Ovary (tissue), 9 donors: ENCODE measurements around the gene ABCC5. TPM values are rescaled to one million over a fixed set of nuclear protein-coding genes. Genes with fewer than 3 reads are reported as not detected.

Source experiments
- DNase-seq, 5 donors: peaks; one replicate each; pipeline ENCODE4 v3.0.0-alpha.2; 2019 to 2020
- H3K27ac ChIP-seq, 2 donors: fragments of 200-600 bp; one replicate each; pipeline versions ENCODE4 v1.5.1 to v1.8.0; 2019 to 2022
- H3K27me3 ChIP-seq: fragments of 200-600 bp; one replicate; pipeline ENCODE4 v1.8.0; 2022
- H3K36me3 ChIP-seq: fragments of 200-600 bp; sonication (generic); one replicate; pipeline ENCODE4 v1.5.1; 2019
- H3K4me1 ChIP-seq: one replicate; pipeline ENCODE4 v1.8.1; 2013; ENCODE audit warnings: mild to moderate bottlenecking, moderate library complexity; ENCODE audit not compliant: insufficient read depth
- H3K4me3 ChIP-seq: fragments of 200-600 bp; sonication (generic); one replicate; pipeline ENCODE4 v1.5.1; 2017
- H3K9me3 ChIP-seq, 2 donors: fragments of 200-600 bp in 1 of 2; sonication (generic) in 1 of 2; one replicate each; pipeline versions ENCODE4 v1.5.1 to v1.8.1; 2013 to 2019; ENCODE audit warnings: mild to moderate bottlenecking in 1 of 2, moderate library complexity in 1 of 2
- EP300 ChIP-seq: sonication (generic); formaldehyde crosslinking; IDR thresholded peaks from one replicate; pipeline ENCODE4 v1.6.1; 2017; ENCODE audit warnings: antibody characterized with exemption
- POLR2A ChIP-seq: fragments of 450-650 bp; IDR thresholded peaks from one replicate; pipeline ENCODE4 v1.6.1; 2017; ENCODE audit warnings: antibody characterized with exemption, mild to moderate bottlenecking, moderate library complexity
- WGBS, 3 donors: extraction: QIAGEN DNeasy Blood & Tissue Kit in 1 of 3; methylation state at CpG; one replicate each; pipeline versions ENCODE4 v1.1.5 to v1.1.7; 2013 to 2017; 5-methylcytosine and 5-hydroxymethylcytosine counted together
- intact Hi-C, 4 donors: fragments of 100-400 bp; cut with DNase I; formaldehyde crosslinking; loops; one replicate each; pipeline versions ENCODE4 v1.11.0 to v1.15.1; 2022 to 2023
- polyA plus RNA-seq, 2 donors: library from polyadenylated mRNA; stranded (reverse); fragments of 200-250 nt in 1 of 2; fragments of 350-450 nt in 1 of 2; fragmentation: Illumina TruSeq in 1 of 2; extraction: RNeasy Lipid Tissue Mini Kit (QIAGEN cat#74804) in 1 of 2; gene quantifications; one replicate each; pipeline ENCODE4 v1.2.3, GENCODE V29; 2013 to 2014
- total RNA-seq, 7 donors: library from RNA; depleted of rRNA in 2 of 7; stranded (reverse); fragments of >200 nt in 2 of 7; fragmentation: NEBNext Ultra II Directional in 3 of 7; extraction: Animal tissue kit (Norgen Biotek cat#: 25700) in 3 of 7; gene quantifications; one replicate each; pipeline versions ENCODE4 v1.1.0 to v1.2.4, GENCODE V29; 2016 to 2023
- TF ChIP-seq, protein P1 (sequence below), 3 donors: fragments of 450-650 bp in 2 of 3; fragments of 200-600 bp in 1 of 3; IDR thresholded peaks; one replicate each; pipeline versions ENCODE4 v1.5.1 to v1.8.0; 2016 to 2022; ENCODE audit warnings: antibody characterized with exemption in 3 of 3, mild to moderate bottlenecking in 1 of 3
- donor health status: DM: no; HTN: no; CAD: no; lungs with moderate emphysema.
- donor health status: DM: no; HTN: no; CAD: no.
- donor health status: Bipolar disorder and iron deficiency.
- donor health status: DM: yes; HTN: yes; CAD: no.
- donor health status: DM: no; HTN: no; CAD: no.
- donor health status: DM: yes; HTN: yes; CAD: no.

Gene ABCC5
- total and polyA plus RNA-seq, 9 donors, result 16.3 to 29.4 (median 19.8) TPM

DNA sequence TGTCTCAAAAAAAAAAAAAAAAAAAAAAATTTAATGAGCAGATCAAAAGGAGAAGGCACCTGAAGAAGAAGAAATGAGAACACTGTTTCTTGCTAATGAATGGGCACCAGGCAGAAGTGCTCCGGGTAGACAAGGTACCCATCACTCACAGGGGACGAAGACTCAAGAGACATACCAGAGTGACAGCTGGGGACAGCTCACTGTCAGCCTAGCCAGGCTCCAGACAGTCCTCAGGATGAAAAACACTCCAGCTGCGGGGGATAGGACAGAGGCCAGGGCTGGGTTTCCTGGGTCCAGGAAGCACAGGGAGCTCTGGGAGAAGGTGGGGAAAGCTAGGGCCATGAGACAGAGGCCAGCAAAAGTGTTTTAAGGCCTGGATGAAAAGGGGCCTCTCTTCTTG lies 84.5 kb downstream of the ABCC5 start:
- H3K4me1 ChIP-seq, result no peaks in the 10 kb centered on the region
- H3K27ac ChIP-seq, result no peak overlapping the region
- DNase-seq, result no peak
- H3K9me3 ChIP-seq, result no peaks in the 10 kb centered on the region
- WGBS, 3 donors, result 88 to 94% (median 93%) methylated on average over 3 of the region's 3 CpGs
- no peaks in the 10 kb centered on the region for H3K36me3 ChIP-seq
- H3K27me3 ChIP-seq, result no peaks in the 10 kb centered on the region
- TF ChIP-seq POLR2A (no peak), EP300 (no peak)
- TF ChIP-seq, protein P1, sequence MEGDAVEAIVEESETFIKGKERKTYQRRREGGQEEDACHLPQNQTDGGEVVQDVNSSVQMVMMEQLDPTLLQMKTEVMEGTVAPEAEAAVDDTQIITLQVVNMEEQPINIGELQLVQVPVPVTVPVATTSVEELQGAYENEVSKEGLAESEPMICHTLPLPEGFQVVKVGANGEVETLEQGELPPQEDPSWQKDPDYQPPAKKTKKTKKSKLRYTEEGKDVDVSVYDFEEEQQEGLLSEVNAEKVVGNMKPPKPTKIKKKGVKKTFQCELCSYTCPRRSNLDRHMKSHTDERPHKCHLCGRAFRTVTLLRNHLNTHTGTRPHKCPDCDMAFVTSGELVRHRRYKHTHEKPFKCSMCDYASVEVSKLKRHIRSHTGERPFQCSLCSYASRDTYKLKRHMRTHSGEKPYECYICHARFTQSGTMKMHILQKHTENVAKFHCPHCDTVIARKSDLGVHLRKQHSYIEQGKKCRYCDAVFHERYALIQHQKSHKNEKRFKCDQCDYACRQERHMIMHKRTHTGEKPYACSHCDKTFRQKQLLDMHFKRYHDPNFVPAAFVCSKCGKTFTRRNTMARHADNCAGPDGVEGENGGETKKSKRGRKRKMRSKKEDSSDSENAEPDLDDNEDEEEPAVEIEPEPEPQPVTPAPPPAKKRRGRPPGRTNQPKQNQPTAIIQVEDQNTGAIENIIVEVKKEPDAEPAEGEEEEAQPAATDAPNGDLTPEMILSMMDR (IDR thresholded peaks at IDR 0.05), result no peak
- intact Hi-C loops, result no loop called here
- H3K4me3 ChIP-seq, result no peak overlapping the region

DNA sequence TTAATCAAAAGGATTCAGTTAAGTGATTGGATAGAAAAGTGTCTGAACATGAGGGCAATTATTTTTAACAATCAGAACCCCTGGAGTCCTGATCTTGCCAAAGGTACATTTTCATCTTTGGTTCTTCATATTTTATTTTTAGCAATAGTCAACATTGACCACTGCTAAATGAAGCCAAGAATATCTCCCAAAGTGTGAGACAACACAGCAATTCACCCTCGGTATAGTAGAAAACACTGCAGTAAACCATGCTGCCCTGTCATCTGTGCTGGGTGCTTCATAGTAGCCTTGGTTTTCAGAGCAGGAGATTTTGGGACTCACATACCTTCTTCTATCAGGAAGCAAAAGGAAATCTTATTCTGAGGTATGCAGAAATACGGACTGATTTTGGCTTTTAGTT lies 85.8 kb downstream of the ABCC5 start:
- no peak overlapping the region for H3K4me3 ChIP-seq
- WGBS, 3 donors, result 68 to 87% (median 78%) methylated on average over 2 of the region's 2 CpGs
- no peak for DNase-seq
- intact Hi-C loops, result no loop called here
- no peaks in the 10 kb centered on the region for H3K27me3 ChIP-seq
- H3K9me3 ChIP-seq, result no peaks in the 10 kb centered on the region
- TF ChIP-seq, protein P1 (IDR thresholded peaks at IDR 0.05), result no peak
- no peak for TF ChIP-seq EP300
- TF ChIP-seq POLR2A, result no peak
- H3K4me1 ChIP-seq, result no peaks in the 10 kb centered on the region
- no peaks in the 10 kb centered on the region for H3K36me3 ChIP-seq
- no peak overlapping the region for H3K27ac ChIP-seq

DNA sequence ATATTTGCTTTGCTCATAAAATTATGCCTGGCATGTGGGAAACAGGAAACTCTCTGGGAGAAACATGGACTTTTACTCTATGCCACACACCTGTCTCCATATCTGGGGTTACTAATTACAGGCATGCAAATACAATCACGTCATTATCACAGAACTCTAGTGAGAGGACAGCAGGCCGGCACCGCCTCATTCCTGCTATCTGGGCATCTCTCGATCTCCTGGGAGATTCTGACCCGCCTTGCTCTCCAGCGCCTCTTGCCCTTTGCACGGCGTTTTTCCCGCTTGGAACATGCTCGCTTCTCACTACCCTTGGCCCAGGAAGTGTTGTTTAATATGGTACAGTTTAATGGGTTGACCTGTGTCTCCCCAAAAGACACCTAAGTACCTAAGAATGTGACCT lies 87.6 kb downstream of the ABCC5 start:
- no peak for TF ChIP-seq POLR2A
- no peak for TF ChIP-seq EP300
- TF ChIP-seq, protein P1 (IDR thresholded peaks at IDR 0.05), result no peak
- no peaks in the 10 kb centered on the region for H3K9me3 ChIP-seq
- no peak overlapping the region for H3K27ac ChIP-seq
- H3K27me3 ChIP-seq, result no peaks in the 10 kb centered on the region
- 91 to 97% (median 94%) methylated on average over 10 of the region's 10 CpGs for WGBS, 3 donors
- intact Hi-C loops, result no loop called here
- DNase-seq, result no peak
- no peaks in the 10 kb centered on the region for H3K36me3 ChIP-seq
- no peaks in the 10 kb centered on the region for H3K4me1 ChIP-seq
- no peak overlapping the region for H3K4me3 ChIP-seq

DNA sequence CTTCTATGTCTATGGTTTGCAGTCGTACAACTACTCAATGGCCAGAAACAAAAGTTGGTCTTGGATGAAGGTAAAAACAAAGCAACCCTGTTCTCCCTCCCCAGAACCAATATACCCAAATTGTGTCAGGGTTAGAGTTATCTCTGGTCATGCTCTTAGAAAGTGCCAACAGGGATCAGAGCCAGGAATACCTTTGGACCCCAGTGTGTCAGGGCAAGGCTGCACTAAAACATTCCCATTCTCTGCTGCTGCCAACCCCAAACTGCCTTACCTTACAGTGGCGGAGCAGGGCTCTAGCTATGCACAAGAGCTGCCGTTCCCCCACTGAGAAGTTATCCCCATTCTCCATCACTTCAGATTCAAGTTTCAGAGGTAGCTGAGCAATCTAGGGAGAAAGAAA lies 90.6 kb downstream of the ABCC5 start:
- no peaks in the 10 kb centered on the region for H3K27me3 ChIP-seq
- no peak overlapping the region for H3K27ac ChIP-seq
- no peak for TF ChIP-seq EP300
- TF ChIP-seq, protein P1 (IDR thresholded peaks at IDR 0.05), result no peak
- TF ChIP-seq POLR2A, result no peak
- H3K4me3 ChIP-seq, result no peak overlapping the region
- H3K36me3 ChIP-seq, result no peaks in the 10 kb centered on the region
- no peak for DNase-seq
- no peaks in the 10 kb centered on the region for H3K9me3 ChIP-seq
- intact Hi-C loops, result no loop called here
- WGBS, 3 donors, result 93 to 96% (median 96%) methylated on average over 3 of the region's 3 CpGs
- no peaks in the 10 kb centered on the region for H3K4me1 ChIP-seq

DNA sequence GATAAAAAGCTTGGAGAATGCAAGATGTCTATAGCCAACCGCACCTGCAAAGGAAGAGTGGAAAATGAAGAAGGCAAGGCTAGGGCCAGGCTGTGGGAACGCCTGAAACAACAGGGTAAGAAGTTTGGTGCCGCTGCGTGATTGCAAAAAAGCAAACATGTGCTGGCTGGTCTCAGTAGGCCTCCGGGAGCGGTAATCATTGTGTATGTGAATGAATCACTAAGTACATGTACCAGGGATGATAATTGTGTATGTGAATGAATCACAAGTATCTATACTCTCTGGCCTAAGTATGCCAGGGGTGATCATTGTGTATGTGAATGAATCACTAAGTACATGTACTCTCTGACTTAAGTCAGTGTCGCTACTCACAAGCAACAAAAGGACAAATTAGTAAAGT lies 92.7 kb downstream of the ABCC5 start:
- Histone ChIP-seq H3K9me3 (no peaks in the 10 kb centered on the region), H3K27ac (no peak overlapping the region), H3K36me3 (no peaks in the 10 kb centered on the region), H3K27me3 (no peaks in the 10 kb centered on the region), H3K4me1 (no peaks in the 10 kb centered on the region), H3K4me3 (no peak overlapping the region)
- TF ChIP-seq POLR2A (no peak), EP300 (no peak)
- TF ChIP-seq, protein P1 (IDR thresholded peaks at IDR 0.05), result no peak
- WGBS, 3 donors, result 95 to 96% (median 96%) methylated on average over 7 of the region's 7 CpGs
- intact Hi-C loops, result no loop called here
- DNase-seq, result no peak
